ENCODE results near the gene KYNU. TPM values are rescaled to one million over a fixed set of nuclear protein-coding genes. Genes with fewer than 3 reads are reported as not detected.
"Not testable (repeated sequence)": the region's sequence is repeated elsewhere in the genome, so short reads cannot be mapped to it uniquely, and the experiment has no call there.

The KYNU gene
- total RNA-seq, 2 donors from 2014 or later, result 0.34 to 1.1 TPM

- no peak for TF ChIP-seq POLR2A (IDR thresholded peaks at IDR 0.05)
- TF ChIP-seq POLR2AphosphoS5 (IDR thresholded peaks at IDR 0.05), result no peak
- TF ChIP-seq CTCF (IDR thresholded peaks at IDR 0.05), result no peak
- no peaks in the 10 kb centered on the region for H3K9me3 ChIP-seq
Observed at GRCh38 chr2:143088388-143088787, 210.9 kb downstream of the KYNU start.

GRCh38 chr2:143089520-143089919, 212.1 kb downstream of the KYNU start:
- H3K36me3 ChIP-seq; DNase-seq (ENCODE audit: low spot score); H3K9me3 ChIP-seq; H3K4me1 ChIP-seq (replicated peaks); intact Hi-C loops (cut with DNase I); H3K27ac ChIP-seq; H3K27me3 ChIP-seq (replicated peaks; ENCODE audit: insufficient read depth); H3K4me3 ChIP-seq: not testable (repeated sequence)
- WGBS, result 96% methylated on average over 12 of the region's 12 CpGs

More at GRCh38 chr2:143088388-143088787, 210.9 kb downstream of the KYNU start:
- intact Hi-C loops (cut with DNase I), result no loop called here
- Histone ChIP-seq H3K36me3 (no peaks in the 10 kb centered on the region), H3K27ac (no peak overlapping the region), H3K27me3 (replicated peaks; ENCODE audit: insufficient read depth) (no peaks in the 10 kb centered on the region), H3K4me1 (replicated peaks) (no peaks in the 10 kb centered on the region), H3K4me3 (no peak overlapping the region)
- no peak for DNase-seq (ENCODE audit: low spot score)
- WGBS, result 90% methylated on average over 4 of the region's 4 CpGs

Small RNA genes lying within 50 kb of the gene (small RNA-seq; reads per million reads assigned to genes)
- gene MTND4LP12, result 0 reads per million in 2 donors
